GM19025 (cell line): ENCODE measurements around the gene RUBCN.
"Not testable (repeated sequence)": the region's sequence is repeated elsewhere in the genome, so short reads cannot be mapped to it uniquely, and the experiment has no call there.

Experiments used
- ATAC-seq: cut with Tn5 transposase; IDR thresholded peaks from one replicate; pipeline ENCODE4 v1.9.1; 2021; ENCODE audit warnings: mild to moderate bottlenecking, low read depth, moderate library complexity; ENCODE audit not compliant: unreplicated experiment

The RUBCN gene

DNA sequence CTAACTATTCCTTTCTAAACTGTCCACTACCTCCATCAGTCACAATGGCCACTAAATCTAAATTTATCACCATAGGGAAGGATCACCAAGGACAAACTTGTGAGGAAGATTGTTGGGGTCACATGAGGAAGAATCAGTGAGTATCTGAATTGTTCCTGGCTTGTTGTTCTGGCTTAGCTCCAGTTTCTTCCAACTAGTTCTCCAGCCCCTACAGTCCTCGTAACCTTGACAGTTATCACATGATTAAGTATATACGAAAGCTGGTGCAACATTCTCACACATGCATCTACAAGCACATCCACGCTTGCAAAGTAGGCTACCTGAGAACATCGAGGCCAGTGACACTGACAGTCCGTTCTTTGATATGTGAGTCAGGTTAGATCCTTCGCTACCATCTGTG lies 46.0 kb downstream of the RUBCN start:
- ATAC-seq = no peak

GRCh38 chr3:197687570-197687969 lies 49.1 kb downstream of the RUBCN start:
- ATAC-seq = no peak

DNA sequence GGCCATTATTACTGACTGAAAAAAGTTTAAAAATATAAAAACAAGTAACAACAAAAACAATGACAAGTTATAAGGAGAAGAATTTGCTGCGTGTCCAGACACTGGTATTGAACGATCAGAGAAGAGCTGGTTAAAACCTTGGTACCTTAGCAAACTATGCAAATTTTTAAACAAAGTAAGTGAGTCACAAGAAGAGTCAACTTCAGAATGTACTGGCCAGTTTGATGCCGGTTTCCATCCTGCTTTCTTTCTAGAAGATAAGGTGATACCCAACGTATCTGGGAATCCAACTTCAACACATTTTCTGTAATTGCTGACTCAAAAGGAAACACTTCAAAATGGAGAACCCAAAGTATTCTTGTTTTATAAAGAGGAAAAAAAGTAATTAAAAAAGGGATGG lies 49.8 kb downstream of the RUBCN start:
- ATAC-seq = no peak

GRCh38 chr3:197685546-197685945 lies 51.2 kb downstream of the RUBCN start:
- no peak for ATAC-seq

DNA sequence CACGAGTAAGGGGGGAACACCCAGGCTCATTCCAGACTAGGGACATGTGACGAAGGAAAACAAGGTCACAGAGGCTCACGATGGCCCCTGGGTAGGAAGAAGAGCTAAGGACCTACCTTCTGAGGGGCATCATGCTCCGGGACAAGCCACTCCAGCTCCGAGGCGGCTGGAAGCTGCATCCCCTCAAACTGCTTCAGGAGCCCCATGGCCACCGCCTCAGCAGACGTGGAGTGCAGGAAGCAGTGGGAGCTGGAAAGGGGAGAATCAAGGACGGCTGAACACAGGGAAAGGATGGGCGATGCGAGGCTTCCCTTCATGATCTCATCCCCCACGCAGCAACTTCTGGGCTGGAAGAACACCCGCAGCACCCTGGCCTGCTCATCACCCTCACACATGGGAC lies 53.5 kb downstream of the RUBCN start:
- no peak for ATAC-seq

DNA sequence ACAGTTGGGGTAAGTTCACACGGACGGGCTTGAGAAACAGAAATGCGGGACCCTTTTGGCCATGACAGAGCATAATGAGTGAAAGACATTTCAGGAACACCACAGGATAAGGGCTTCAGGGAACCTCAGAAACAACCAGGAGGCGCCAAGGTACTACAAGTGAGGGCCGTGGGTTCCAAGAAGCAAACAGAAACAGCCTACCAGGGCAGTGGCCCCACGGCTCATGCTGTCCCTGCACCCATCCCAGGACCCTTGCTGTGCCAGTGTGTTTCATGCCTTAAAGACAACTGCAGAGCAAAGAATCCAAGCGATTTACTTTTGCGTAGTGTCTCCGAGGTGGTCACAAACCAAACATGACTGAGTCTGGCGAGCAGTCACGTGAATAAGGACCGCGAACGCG lies 54.0 kb downstream of the RUBCN start:
- no peak for ATAC-seq

- no peak for ATAC-seq
Observed at GRCh38 chr3:197680955-197681521, 55.7 kb downstream of the RUBCN start.

GRCh38 chr3:197675951-197676350 lies 60.8 kb downstream of the RUBCN start:
- no peak for ATAC-seq

GRCh38 chr3:197675563-197675860 lies 61.2 kb downstream of the RUBCN start:
- ATAC-seq = no peak

DNA sequence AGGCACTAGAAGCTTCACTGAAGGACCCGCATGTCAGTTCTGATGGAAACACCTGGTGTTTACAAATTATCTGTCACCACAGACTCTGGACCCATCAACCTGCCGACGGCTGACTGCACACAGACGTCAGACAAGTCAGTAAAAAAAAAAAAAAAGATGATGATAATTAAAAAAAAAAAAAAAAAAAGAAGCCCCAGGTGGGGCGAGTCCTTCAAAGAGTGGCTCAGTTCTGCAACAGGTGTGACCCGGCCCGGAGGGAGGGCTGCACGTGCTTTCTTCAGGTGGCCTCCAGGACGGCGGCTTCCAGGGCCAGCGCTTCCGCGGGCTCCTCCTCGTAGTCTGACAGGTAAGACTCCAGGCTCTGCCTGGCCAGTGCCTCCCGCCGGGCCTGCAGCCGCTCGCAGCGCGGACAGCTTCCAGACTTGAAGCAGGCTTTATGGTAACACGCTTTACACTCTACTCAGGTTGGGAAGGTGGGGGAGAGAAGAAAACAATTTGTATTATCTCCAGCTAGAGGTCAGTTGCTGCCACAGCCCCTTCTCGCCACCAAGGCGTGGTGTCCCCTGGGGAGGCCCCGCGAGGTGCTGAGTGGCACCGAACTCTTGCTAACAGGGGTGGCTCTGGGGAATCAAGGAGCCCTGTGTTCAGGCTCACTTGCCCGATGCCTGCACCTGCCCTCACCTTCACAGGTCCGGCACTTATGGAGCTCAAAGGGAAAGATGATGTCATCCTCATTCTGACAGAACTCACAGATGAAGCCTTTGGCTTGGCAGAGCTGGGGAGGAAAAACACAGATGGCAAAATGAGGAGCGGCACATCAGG lies 61.8 kb downstream of the RUBCN start:
- ATAC-seq = no peak

- ATAC-seq = no peak
Observed at GRCh38 chr3:197673170-197673569, 63.5 kb downstream of the RUBCN start.

DNA sequence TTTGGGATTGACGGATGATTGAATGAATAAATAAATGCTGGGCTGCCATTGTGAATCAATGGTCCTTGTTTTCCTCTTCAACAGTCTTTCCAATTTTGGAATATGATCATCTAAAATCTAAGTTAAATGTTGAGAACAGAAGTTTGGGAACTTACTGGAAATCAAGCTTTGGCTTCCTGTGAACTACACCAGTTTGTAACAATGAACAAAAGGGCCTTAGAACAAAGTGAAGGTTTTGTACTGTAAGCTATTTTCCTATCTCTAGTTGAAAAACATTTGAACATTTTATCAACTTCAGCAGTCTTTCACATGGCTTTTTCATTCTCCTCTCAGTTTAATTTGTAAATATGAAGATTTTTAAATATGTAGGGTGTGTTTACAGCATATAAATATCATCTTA lies 66.3 kb downstream of the RUBCN start:
- no peak for ATAC-seq

- ATAC-seq = no peak
Observed at GRCh38 chr3:197667968-197668367, 68.7 kb downstream of the RUBCN start.

DNA sequence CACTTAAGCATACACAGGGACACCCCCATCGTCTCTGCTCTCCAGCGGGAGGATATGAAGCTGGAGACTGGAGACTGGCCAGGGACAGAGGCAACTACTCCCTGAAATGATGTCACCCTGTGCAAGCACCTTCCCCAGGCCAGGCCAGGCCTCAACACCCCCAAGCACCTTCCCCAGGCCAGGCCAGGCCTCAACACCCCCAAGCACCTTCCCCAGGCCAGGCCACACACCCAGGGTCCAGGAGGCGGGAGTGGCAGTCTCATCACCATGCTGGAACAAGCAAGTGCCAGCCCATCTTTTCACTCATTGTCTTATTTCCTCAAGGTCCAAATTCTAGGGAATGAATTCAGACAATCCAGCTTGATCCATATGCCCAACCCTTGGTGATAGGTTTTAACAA lies 69.4 kb downstream of the RUBCN start:
- not testable (repeated sequence) for ATAC-seq

DNA sequence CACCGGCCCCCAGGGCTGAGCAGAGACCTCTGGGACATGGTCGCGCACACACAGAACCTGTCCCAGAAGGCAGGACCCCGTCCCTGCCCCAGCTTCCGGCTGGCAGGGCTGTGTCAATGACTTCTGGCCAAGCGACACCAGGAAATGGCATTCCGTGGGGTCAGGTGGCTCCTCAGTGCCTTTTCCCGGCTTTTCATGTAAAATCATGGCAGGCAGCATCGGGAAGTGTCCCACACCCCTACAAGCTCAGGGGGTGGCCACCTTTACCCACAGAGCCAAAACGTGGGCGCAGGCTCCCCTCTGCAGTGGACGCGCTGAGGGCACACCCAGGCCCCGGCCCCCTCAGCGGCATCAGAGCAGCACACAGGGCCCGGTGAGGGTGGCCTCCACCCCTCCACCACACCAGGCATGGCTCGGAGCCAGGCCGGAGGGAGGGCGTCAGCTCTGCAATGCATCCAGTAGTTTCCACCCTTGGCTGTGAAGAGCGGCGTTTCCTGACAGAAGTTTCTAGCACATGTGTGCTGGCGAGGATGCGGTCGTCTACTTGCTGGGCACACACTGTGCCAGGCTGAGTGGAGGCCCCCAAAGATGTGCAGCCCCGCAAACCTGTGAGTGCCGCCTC lies 70.4 kb downstream of the RUBCN start:
- ATAC-seq = not testable (repeated sequence)

DNA sequence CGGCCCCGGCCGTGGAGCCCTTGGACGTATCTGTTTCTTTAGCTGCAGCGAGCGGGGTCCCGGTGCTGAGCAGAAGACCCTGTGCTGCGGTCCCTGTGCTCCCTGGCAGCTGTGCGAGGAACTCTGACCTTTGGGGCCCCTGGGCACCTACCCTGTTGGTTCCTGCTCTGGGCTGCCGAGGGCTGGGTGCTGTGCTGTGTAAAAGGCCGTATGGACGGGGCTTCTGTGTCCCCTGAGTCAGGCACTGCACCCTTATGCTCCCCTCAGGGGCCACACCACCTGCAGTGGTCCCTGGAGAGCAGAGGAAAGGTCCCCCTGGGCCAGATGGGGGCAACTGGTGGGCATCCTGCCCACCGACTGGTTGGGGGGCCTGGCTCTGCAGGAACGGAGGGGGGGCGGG lies 71.2 kb downstream of the RUBCN start:
- not testable (repeated sequence) for ATAC-seq

GRCh38 chr3:197665142-197665491 lies 71.6 kb downstream of the RUBCN start:
- ATAC-seq = peak; percentile 75

DNA sequence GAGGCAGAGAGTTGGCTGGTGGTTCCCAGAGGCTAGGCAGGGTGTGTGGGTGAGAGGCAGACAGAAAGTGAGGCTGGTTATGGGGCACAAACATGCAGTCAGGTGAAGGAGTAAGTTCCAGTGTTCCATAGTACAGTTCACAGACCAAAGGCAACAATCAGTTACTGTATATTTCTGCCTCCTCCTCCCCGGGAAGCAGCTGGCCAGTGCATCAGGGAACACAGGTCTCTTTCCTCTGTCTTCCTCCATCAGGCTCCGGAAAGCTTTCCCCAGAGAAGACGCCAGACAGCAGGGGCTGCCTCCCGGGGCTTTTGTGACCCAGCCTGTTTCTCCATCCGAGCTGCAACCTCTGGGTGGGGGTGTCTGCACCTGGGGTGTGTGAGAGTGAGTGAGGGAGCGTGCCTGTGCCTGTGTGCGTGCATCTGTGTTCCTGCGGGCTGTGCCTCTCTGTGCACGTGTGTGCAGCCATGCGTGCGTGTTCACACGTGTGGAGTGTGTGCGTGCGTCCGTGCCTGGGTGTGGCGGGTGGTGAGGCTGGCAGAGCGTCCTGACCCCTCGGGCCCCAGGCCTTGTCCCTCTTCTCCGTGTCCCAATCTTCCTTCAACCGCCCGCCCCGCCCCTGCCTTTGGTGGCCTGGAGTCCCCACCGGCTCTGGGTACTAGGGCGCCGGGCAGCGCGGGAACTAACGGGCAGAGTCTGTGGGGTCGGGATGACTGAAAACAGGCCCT lies 72.1 kb downstream of the RUBCN start:
- peak; percentile 18 for ATAC-seq

GRCh38 chr3:197663367-197664140 lies 73.2 kb downstream of the RUBCN start:
- not testable (repeated sequence) for ATAC-seq

DNA sequence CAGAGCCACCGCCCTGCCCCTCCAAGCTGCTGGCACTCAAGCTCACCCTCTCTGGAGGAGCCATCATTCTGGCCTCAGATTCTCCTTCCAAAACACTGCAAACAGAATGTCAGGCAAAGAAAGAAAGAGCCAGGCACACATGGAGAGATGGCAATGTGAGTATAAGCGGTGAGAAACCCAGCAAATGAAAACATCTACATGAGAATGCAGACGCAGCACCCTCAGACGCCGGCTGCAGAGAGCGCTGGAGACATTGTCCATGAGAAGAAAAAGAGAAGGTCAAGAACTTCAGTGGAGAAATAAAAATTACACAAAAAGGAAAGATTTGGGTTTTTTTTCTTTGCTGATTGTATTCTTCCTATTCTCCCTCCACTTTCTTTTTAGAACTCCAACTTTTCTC lies 74.4 kb downstream of the RUBCN start:
- ATAC-seq = not testable (repeated sequence)

- not testable (repeated sequence) for ATAC-seq
Observed at GRCh38 chr3:197661874-197662273, 74.8 kb downstream of the RUBCN start.
